Measurements from ENCODE around the gene HNF4A. TPM values are rescaled to one million over a fixed set of nuclear protein-coding genes. Genes with fewer than 3 reads are reported as not detected.
A peak's percentile ranks its signal among the peaks of the same experiment; 100 is the strongest.

HNF4A gene
- total and polyA plus RNA-seq, 2 of the 13 experiments (the other 11 are each of a cell fraction or from before 2014, with no cell fraction given), result 80.9 to 169 TPM

DNA sequence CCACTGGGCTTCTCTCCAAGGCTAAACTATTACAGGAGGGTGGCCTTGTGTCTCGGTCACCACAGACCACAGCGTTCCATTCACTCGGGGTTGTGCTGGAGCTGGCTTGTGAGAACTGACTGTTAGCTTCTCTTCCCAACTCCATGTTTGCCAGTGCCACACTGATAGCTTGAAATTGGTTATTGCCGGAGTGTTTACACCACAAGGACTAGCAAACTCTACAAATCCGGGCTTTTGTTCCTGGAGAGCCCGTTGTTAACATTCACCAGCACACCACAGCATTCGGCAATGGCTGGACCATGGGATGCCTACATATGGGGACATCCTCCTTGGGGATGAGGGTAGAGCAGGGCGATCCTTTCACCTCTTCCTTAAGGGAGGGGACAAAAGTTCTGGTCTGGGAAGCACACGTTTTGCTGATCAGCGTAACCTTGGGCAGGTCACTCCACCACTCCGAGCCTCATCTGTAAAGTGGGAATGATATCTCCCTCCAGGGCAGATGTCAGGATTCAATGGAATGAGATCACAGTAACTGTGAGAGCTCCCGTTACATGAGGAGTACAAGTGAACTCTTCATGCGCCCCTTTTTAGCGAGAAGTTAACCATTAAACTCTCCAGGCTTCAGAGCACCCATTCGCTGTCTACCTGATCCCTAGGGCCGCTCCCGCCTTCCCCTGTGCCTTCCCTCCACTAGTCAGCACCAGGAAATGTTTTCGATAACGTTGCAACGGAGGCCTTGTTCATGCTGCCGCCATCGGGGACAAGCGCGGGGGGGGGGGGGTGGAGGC is 78.4 kb downstream of the HNF4A start (continued):
- TF ChIP-seq PAWR (CRISPR knock-in tag; IDR thresholded peaks at IDR 0.05; ENCODE audit: borderline replicate concordance) (no peak), NFKBIZ (CRISPR knock-in tag; IDR thresholded peaks at IDR 0.05) (no peak; the same call in 1 of the 2 replicates), ZNF274 (CRISPR knock-in tag; IDR thresholded peaks at IDR 0.05) (no peak), BRCA1 (CRISPR knock-in tag; IDR thresholded peaks at IDR 0.05) (no peak), ZNF549 (CRISPR knock-in tag; IDR thresholded peaks at IDR 0.05) (no peak), SALL1 (CRISPR knock-in tag; IDR thresholded peaks at IDR 0.05) (peak; percentile 74), ZNF703 (CRISPR knock-in tag; IDR thresholded peaks at IDR 0.05; ENCODE audit: borderline replicate concordance) (no peak), ZMYM3 (CRISPR knock-in tag; IDR thresholded peaks at IDR 0.05) (no peak; the same call in 1 of the 2 replicates), RORA (CRISPR knock-in tag; IDR thresholded peaks at IDR 0.05) (no peak), ZNF687 (CRISPR knock-in tag; IDR thresholded peaks at IDR 0.05) (peak; percentile 89), ZFP41 (CRISPR knock-in tag; IDR thresholded peaks at IDR 0.05; ENCODE audit: borderline replicate concordance) (no peak), TBL1XR1 (IDR thresholded peaks at IDR 0.05; ENCODE audit: borderline replicate concordance, low read length, partially characterized antibody) (no peak), FOXC1 (CRISPR knock-in tag; IDR thresholded peaks at IDR 0.05; ENCODE audit: borderline replicate concordance) (peak; percentile 65; the same call in 1 of the 2 replicates), HMGXB3 (CRISPR knock-in tag; IDR thresholded peaks at IDR 0.05; ENCODE audit: borderline replicate concordance) (no peak; the same call in 1 of the 2 replicates), SMYD3 (CRISPR knock-in tag; IDR thresholded peaks at IDR 0.05) (peak; percentile 27; the same call in 1 of the 2 replicates), MEIS2 (CRISPR knock-in tag; IDR thresholded peaks at IDR 0.05) (peak; percentile 52; the same call in 1 of the 2 replicates), ZBED4 (CRISPR knock-in tag; IDR thresholded peaks at IDR 0.05; ENCODE audit: borderline replicate concordance) (no peak)
